Mesenchymal stem cell (in vitro differentiated cells and primary cell): ENCODE results near the gene HOXC12.

Experiments
- DNase-seq: peaks from one replicate; pipeline ENCODE4 v3.0.0-alpha.2; 2013
- H2AFZ ChIP-seq: one replicate; pipeline ENCODE4 v1.6.1; 2013; ENCODE audit warnings: low read depth, mild to moderate bottlenecking, control low read depth, inconsistent platforms, low read length, moderate library complexity
- H2AK5ac ChIP-seq: 2 replicates; pipeline ENCODE4 v1.6.1; 2013; ENCODE audit warnings: low read length, moderate library complexity, mild to moderate bottlenecking, inconsistent platforms; ENCODE audit not compliant: severe bottlenecking
- H2BK120ac ChIP-seq: one replicate; pipeline ENCODE4 v1.6.1; 2013; ENCODE audit warnings: low read depth, mild to moderate bottlenecking, inconsistent platforms, low read length, moderate library complexity
- H2BK12ac ChIP-seq, 2 experiments: one replicate each; pipeline ENCODE4 v1.6.1; 2013; ENCODE audit warnings: inconsistent platforms in 2 of 2, low read length in 2 of 2, mild to moderate bottlenecking in 2 of 2, moderate library complexity in 2 of 2, control low read depth in 1 of 2
- H2BK15ac ChIP-seq: one replicate; pipeline ENCODE4 v1.6.1; 2013; ENCODE audit warnings: mild to moderate bottlenecking, low read depth, inconsistent platforms; ENCODE audit not compliant: poor library complexity, severe bottlenecking
- H2BK5ac ChIP-seq: 2 replicates; pipeline ENCODE4 v1.6.1; 2013; ENCODE audit warnings: low read depth, mild to moderate bottlenecking, low read length, control low read depth, inconsistent platforms; ENCODE audit not compliant: poor library complexity, severe bottlenecking
- H3K14ac ChIP-seq, 2 experiments: one replicate each; pipeline ENCODE4 v1.6.1; 2013; ENCODE audit warnings: inconsistent platforms in 2 of 2, low read length in 2 of 2, control low read depth in 1 of 2, mild to moderate bottlenecking in 1 of 2, moderate library complexity in 1 of 2
- H3K18ac ChIP-seq, 2 experiments: one replicate each; pipeline ENCODE4 v1.6.1; 2013; ENCODE audit warnings: inconsistent platforms in 2 of 2, low read length in 2 of 2, control low read depth in 1 of 2, low read depth in 1 of 2, mild to moderate bottlenecking in 1 of 2
- H3K23ac ChIP-seq, 2 experiments: one replicate each; pipeline ENCODE4 v1.6.1; 2013; ENCODE audit warnings: inconsistent platforms in 2 of 2, low read length in 2 of 2, mild to moderate bottlenecking in 2 of 2, moderate library complexity in 2 of 2, control low read depth in 1 of 2
- H3K27ac ChIP-seq: 2 replicates; pipeline ENCODE4 v1.5.1; 2013; ENCODE audit warnings: mild to moderate bottlenecking, moderate library complexity, low read length, control low read depth, inconsistent platforms; ENCODE audit not compliant: poor library complexity, severe bottlenecking
- H3K27me3 ChIP-seq, 2 experiments: 2 replicates each; pipeline versions ENCODE4 v1.6.1 to v1.7.0; 2013; ENCODE audit warnings: low read length in 2 of 2, mild to moderate bottlenecking in 2 of 2, moderate library complexity in 2 of 2, control low read depth in 1 of 2, inconsistent platforms in 1 of 2; ENCODE audit not compliant: control insufficient read depth in 1 of 2, insufficient read depth in 1 of 2
- H3K36me3 ChIP-seq, 2 experiments: 2 replicates each; pipeline versions ENCODE4 v1.6.1 to v1.7.0; 2013; ENCODE audit warnings: low read length in 2 of 2, control low read depth in 1 of 2, inconsistent platforms in 1 of 2, low read depth in 1 of 2, mild to moderate bottlenecking in 1 of 2; ENCODE audit not compliant: insufficient read depth in 2 of 2, control insufficient read depth in 1 of 2
- H3K4ac ChIP-seq, 2 experiments: one replicate each; pipeline ENCODE4 v1.6.1; 2013; ENCODE audit warnings: inconsistent platforms in 2 of 2, low read length in 2 of 2, mild to moderate bottlenecking in 2 of 2, moderate library complexity in 2 of 2, control low read depth in 1 of 2, low read depth in 1 of 2
- H3K4me1 ChIP-seq: 2 replicates; pipeline ENCODE4 v1.6.1; 2013; ENCODE audit warnings: low read depth, low read length, control low read depth; ENCODE audit not compliant: control insufficient read depth, insufficient read depth
- H3K4me2 ChIP-seq: 2 replicates; pipeline ENCODE4 v1.6.1; 2013; ENCODE audit warnings: low read length, mild to moderate bottlenecking, inconsistent platforms; ENCODE audit not compliant: poor library complexity, severe bottlenecking
- H3K4me3 ChIP-seq, 2 experiments: 2 replicates each; pipeline versions ENCODE4 v1.5.1 to v1.7.0; 2013; ENCODE audit warnings: low read length in 2 of 2, mild to moderate bottlenecking in 2 of 2, control low read depth in 1 of 2, low read depth in 1 of 2; ENCODE audit not compliant: insufficient read depth in 1 of 2
- H3K79me1 ChIP-seq: replicated peaks from 2 replicates; pipeline ENCODE4 v1.6.1; 2013; ENCODE audit warnings: mild to moderate bottlenecking, control low read depth, low read length, inconsistent platforms; ENCODE audit not compliant: poor library complexity, severe bottlenecking
- H3K9ac ChIP-seq: 2 replicates; pipeline ENCODE4 v1.7.0; 2013; ENCODE audit warnings: mild to moderate bottlenecking, low read length, moderate library complexity
- H3K9me3 ChIP-seq: 2 replicates; pipeline ENCODE4 v1.7.0; 2013; ENCODE audit warnings: mild to moderate bottlenecking, low read length; ENCODE audit not compliant: control insufficient read depth
- H4K8ac ChIP-seq: one replicate; pipeline ENCODE4 v1.6.1; 2013; ENCODE audit warnings: inconsistent platforms, mild to moderate bottlenecking, low read length, moderate library complexity
- H4K91ac ChIP-seq: one replicate; pipeline ENCODE4 v1.6.1; 2013; ENCODE audit warnings: mild to moderate bottlenecking, low read length, inconsistent platforms
- WGBS: methylation state at CpG from one replicate; pipeline ENCODE4 v1.1.7; 2013; ENCODE audit warnings: mixed read lengths; 5-methylcytosine and 5-hydroxymethylcytosine counted together

Gene HOXC12

DNA sequence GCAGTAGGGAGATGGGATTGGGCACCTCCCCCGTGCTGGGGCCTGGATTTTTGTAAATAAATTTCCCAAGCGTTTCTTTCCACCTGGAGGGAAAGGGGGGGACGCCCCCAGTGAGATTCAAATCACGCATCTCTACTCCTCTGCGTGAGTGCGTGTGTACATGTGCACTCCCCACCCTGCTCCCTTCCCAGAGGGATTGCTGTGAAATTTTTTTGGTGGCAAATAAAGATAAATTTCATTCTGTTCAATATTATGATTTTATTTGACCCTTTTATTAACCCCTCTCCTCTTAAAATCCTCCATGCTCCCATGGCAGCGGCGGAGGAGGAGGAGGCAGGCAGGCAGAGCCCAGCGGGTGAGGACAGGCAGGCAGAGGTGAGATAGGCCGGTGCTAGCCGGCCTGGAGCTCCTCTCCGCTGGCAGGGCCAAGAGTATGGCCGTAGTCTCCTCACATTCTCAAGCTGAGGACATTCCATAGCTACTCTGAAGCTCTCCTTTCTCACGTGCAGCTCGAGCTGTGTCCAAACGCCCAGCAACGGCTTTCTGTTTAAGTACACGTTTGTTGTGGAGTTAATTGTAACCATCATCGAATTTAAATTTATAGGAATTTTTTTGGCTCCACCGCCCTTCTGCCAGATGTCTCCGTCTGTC lies 21.6 kb downstream of the HOXC12 start:
- Histone ChIP-seq H3K4me1 (peaks cover 23% of the 10 kb centered on the region), H3K23ac (no peak overlapping the region), H2BK15ac (no peak overlapping the region), H2BK120ac (no peak overlapping the region), H2BK12ac (no peak overlapping the region), H3K9me3 (no peaks in the 10 kb centered on the region), H3K9ac (no peak overlapping the region), H3K79me1 (no peaks in the 10 kb centered on the region), H3K36me3 (no peaks in the 10 kb centered on the region), H3K27me3 (peaks cover 59 to 91% of the 10 kb centered on the region in 2 experiments), H3K27ac (no peak overlapping the region), H4K8ac (no peak overlapping the region), H2AFZ (no peak overlapping the region), H3K4me3 (no peak overlapping the region), H4K91ac (no peak overlapping the region), H3K4me2 (no peak overlapping the region), H3K4ac (no peak overlapping the region), H3K14ac (no peak overlapping the region), H2AK5ac (no peak overlapping the region), H3K18ac (no peak overlapping the region), H2BK5ac (no peak overlapping the region)
- no peak for DNase-seq
- WGBS = 26% methylated on average over 17 of the region's 21 CpGs

DNA sequence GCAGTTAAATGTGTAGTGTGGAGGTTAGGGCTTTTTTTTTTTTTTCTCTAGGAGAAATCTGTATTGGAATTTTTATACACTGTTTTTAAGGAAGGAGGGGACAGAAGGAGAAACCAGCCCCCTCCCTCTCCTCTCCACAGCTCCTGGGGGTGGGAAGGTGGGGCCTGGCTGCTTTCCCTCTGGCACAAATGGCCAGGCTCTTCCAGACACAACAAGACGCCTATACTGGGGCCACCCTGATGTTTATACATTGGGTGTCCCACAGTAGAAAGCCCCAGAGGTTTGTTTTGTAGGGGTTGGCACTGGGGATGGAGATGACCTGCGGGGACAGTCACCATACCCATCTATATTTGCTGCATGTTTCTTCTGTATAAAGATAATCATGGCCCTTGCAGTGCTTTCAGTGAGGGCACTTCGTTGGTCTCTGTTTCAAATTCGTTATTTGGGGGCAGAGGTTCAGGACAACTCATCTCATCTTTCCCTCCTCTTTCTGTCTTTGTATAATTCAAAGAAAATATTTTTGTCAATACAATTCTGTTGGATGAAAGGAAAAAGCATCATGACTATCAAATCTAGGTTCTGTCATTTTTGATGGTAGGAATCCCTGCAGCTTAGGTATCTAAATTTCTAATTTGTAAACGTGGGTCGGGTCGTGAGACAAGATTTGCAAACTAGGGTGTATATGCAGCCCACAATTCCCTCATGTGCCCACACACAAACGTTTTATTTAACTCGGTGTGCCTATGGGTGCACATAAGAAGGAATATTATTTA lies 22.3 kb downstream of the HOXC12 start:
- no peaks in the 10 kb centered on the region for H3K36me3 ChIP-seq
- H2BK5ac ChIP-seq = no peak overlapping the region
- H3K27ac ChIP-seq = no peak overlapping the region
- no peak overlapping the region for H2BK120ac ChIP-seq
- H2BK15ac ChIP-seq = no peak overlapping the region
- no peaks in the 10 kb centered on the region for H3K9me3 ChIP-seq
- H3K14ac ChIP-seq = no peak overlapping the region
- H3K4me3 ChIP-seq = no peak overlapping the region
- no peak overlapping the region for H3K18ac ChIP-seq
- no peak overlapping the region for H4K8ac ChIP-seq
- H2BK12ac ChIP-seq = no peak overlapping the region
- H3K4me2 ChIP-seq = no peak overlapping the region
- no peak overlapping the region for H3K23ac ChIP-seq
- no peak overlapping the region for H4K91ac ChIP-seq
- 12% methylated on average over 4 of the region's 9 CpGs for WGBS
- no peaks in the 10 kb centered on the region for H3K79me1 ChIP-seq
- no peak overlapping the region for H3K4ac ChIP-seq
- H3K9ac ChIP-seq = no peak overlapping the region
- H3K27me3 ChIP-seq = peaks cover 52 to 91% of the 10 kb centered on the region in 2 experiments
- no peak overlapping the region for H2AFZ ChIP-seq
- H2AK5ac ChIP-seq = no peak overlapping the region
- no peak for DNase-seq
- peaks cover 23% of the 10 kb centered on the region for H3K4me1 ChIP-seq

DNA sequence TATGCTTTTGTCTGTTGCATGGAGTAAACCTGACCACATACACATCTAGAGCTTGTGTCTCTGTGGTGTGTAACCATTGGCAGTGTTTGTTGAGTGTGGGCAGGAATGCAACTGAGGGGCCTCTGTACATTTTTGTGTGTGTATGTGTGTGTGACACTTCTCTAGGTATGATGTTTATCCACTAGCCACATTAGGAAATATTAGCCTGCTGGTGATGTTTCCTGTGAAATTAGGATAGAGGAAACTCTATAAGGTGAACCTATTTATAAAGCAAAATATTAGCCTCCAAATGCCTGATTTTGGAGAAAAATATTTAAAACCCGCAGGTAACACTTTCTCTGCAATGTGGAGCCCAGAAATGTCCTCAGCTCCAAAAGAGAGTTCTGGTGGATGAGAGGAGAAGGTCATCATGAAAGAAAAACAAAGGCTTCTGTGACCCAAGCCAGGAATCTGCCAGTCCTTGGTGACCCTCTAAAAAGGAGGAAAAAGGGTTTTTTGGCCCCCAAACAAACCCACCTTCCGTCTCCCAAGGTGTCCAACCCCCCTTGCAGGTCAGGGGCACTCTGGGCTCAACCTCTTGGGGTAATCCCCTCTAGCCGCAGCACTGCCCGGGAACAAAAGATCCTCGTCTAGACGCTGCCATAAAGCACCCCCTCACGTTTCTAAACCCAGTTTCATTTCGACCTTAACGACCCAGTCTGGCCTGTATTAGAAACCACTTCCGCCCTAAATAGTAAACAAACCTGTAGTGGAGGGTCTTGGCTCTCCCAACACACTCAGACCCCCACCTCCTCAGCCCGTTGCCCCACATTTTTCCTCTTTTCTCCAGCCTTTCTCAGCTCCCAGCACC lies 23.1 kb downstream of the HOXC12 start:
- no peak overlapping the region for H2BK12ac ChIP-seq
- peaks cover 23% of the 10 kb centered on the region for H3K4me1 ChIP-seq
- H2BK120ac ChIP-seq = no peak overlapping the region
- no peak overlapping the region for H4K91ac ChIP-seq
- no peak overlapping the region for H2BK5ac ChIP-seq
- H3K4me3 ChIP-seq = no peak overlapping the region
- no peaks in the 10 kb centered on the region for H3K9me3 ChIP-seq
- peak overlapping the region; percentile 56 for H2BK15ac ChIP-seq
- no peak overlapping the region for H3K4ac ChIP-seq
- H3K23ac ChIP-seq = no peak overlapping the region
- H3K18ac ChIP-seq = no peak overlapping the region
- H2AK5ac ChIP-seq = no peak overlapping the region
- H2AFZ ChIP-seq = no peak overlapping the region
- peaks cover under 1% of the 10 kb centered on the region for H3K79me1 ChIP-seq
- H4K8ac ChIP-seq = no peak overlapping the region
- H3K36me3 ChIP-seq = no peaks in the 10 kb centered on the region
- H3K4me2 ChIP-seq = no peak overlapping the region
- H3K27me3 ChIP-seq = peaks cover 44 to 91% of the 10 kb centered on the region in 2 experiments
- no peak overlapping the region for H3K9ac ChIP-seq
- H3K14ac ChIP-seq = no peak overlapping the region
- 16% methylated on average over 11 of the region's 11 CpGs for WGBS
- no peak overlapping the region for H3K27ac ChIP-seq
- no peak for DNase-seq
